ENCODE results near the gene B3GAT3.

DNA sequence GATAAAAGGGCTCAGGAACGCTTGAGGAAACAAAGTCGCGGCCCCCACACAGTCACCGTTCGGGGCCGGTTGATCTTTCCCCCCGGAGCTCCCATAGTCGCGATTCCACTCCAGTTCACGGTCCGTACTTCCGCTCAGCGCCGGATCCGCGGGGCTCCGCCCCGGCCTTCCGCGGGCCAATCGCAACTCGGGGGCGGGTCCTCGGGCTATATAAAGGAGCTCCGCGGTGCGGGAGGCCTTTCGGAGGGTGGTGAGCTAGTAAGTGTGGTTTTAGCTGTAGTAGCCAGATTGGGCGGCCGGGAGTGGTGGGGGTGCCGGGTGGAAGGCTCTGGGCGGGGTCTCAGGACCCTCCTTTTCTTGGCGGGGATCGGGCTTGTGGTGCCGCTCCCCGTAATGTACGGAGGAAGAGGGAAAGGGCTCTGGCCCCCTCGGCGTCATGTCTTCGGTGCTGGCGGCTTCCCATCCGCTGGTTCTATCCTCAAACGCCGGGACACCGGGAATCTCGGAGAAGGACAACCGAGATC, 43.4 kb upstream of the B3GAT3 start, which contains the start of the genes C11orf98 and CSKMT:
- TF ChIP-seq YY1 (IDR thresholded peaks at IDR 0.05; ENCODE audit: low read depth) (no peak), CREB1 (IDR thresholded peaks at IDR 0.05; ENCODE audit: low read depth) (peak; percentile 51)
- TF ChIP-seq, protein P1, sequence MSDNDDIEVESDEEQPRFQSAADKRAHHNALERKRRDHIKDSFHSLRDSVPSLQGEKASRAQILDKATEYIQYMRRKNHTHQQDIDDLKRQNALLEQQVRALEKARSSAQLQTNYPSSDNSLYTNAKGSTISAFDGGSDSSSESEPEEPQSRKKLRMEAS (IDR thresholded peaks at IDR 0.05): peak; percentile 35; the same call in 1 of the 2 replicates
